ENCODE results near the gene TRAPPC3L. TPM values are rescaled to one million over a fixed set of nuclear protein-coding genes. Genes with fewer than 3 reads are reported as not detected.

TRAPPC3L gene
- total and polyA plus RNA-seq, 2 of the 8 experiments (the other 6 are each of a cell fraction or from before 2014, with no cell fraction given): not detected

DNA sequence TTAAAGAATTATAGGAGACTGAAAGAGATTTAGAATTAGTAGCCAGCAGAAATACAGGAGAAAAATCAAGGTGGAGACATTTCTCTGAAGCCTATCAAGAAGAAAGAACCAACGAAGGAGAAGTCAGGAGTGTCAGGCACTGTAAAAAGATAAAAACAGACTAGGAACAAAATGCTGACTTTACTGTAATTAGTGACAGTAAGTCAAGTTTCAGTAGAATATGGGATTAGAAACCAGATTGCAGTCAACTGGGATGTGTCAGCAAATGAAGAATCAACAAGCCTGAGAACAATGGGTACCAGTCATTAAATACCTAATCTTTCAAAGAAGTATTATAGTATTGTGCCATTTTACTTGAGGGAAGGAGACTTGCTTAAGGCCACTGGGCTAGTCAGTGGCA is 62.7 kb downstream of the TRAPPC3L start (continued):
- no peak for TF ChIP-seq RNF2 (IDR thresholded peaks at IDR 0.05; ENCODE audit: borderline replicate concordance, low read depth, low read length, missing control alignments, poor library complexity, severe bottlenecking)

Measured in H1 (cell line).